C4-2B (cell line): ENCODE measurements around the gene PDCD1LG2.

Source experiments
- H3K27ac ChIP-seq: fragments of 450-650 bp; 2 replicates; pipeline ENCODE4 v1.5.1; 2017
- CTCF ChIP-seq: fragments of 450-650 bp; conservative IDR thresholded peaks from 2 replicates; pipeline ENCODE4 v1.5.1; 2017; ENCODE audit warnings: mild to moderate bottlenecking
- ZFX ChIP-seq: fragments of 450-650 bp; IDR thresholded peaks from 2 replicates; pipeline ENCODE4 v1.6.1; 2017

The PDCD1LG2 gene

GRCh38 chr9:5543875-5544702, 33.8 kb downstream of the PDCD1LG2 start:
- TF ChIP-seq ZFX (no peak), CTCF (no peak)
- H3K27ac ChIP-seq, result no peak overlapping the region

GRCh38 chr9:5549658-5550650, 39.6 kb downstream of the PDCD1LG2 start:
- TF ChIP-seq CTCF (no peak), ZFX (no peak)
- H3K27ac ChIP-seq, result no peak overlapping the region

GRCh38 chr9:5551368-5552150, 41.2 kb downstream of the PDCD1LG2 start:
- TF ChIP-seq CTCF (no peak), ZFX (no peak)

GRCh38 chr9:5552301-5552700, 42.0 kb downstream of the PDCD1LG2 start:
- H3K27ac ChIP-seq, result no peak overlapping the region
- TF ChIP-seq ZFX (no peak), CTCF (no peak)

More at GRCh38 chr9:5551368-5552150, 41.2 kb downstream of the PDCD1LG2 start:
- H3K27ac ChIP-seq, result no peak overlapping the region

- H3K27ac ChIP-seq, result no peak overlapping the region
- TF ChIP-seq ZFX, result no peak
Measured at GRCh38 chr9:5553211-5553610, 42.9 kb downstream of the PDCD1LG2 start.

- no peak overlapping the region for H3K27ac ChIP-seq
- TF ChIP-seq CTCF (no peak), ZFX (no peak)
Measured at GRCh38 chr9:5554254-5554653, 43.9 kb downstream of the PDCD1LG2 start.

- no peak for TF ChIP-seq CTCF
- no peak for TF ChIP-seq ZFX
Measured at GRCh38 chr9:5556101-5556705, 45.9 kb downstream of the PDCD1LG2 start.

More at GRCh38 chr9:5556101-5556705, 45.9 kb downstream of the PDCD1LG2 start:
- no peak overlapping the region for H3K27ac ChIP-seq
